Activated CD8-positive, alpha-beta T cell treated with anti-CD3 and anti-CD28 coated beads for 36 hours (primary cell): Measurements from ENCODE around the gene GSE1. TPM values are rescaled to one million over a fixed set of nuclear protein-coding genes. Genes with fewer than 3 reads are reported as not detected.

Experiments used
- ATAC-seq: fragments of 200-7000 bp; cut with Tn5 transposase; one replicate; pipeline ENCODE4 v1.10.0; 2021; ENCODE audit warnings: mild to moderate bottlenecking, moderate library complexity
- CTCF ChIA-PET: fragments of 350-600 bp; sonication (Branson Sonifier 250); formaldehyde crosslinking; loops from one replicate; lab custom pipeline; 2021; ENCODE audit warnings: antibody characterized with exemption; lab: Charles Lee
- POLR2A ChIA-PET: fragments of 350-600 bp; sonication (Branson Sonifier 250); formaldehyde crosslinking; loops from one replicate; lab custom pipeline; 2021; ENCODE audit warnings: antibody characterized with exemption; lab: Charles Lee
- DNase-seq: peaks from one replicate; pipeline ENCODE4 v3.0.0-alpha.2; 2020
- H3K27ac Mint-ChIP-seq: one replicate; pipeline ENCODE4 v1.8.0; 2021; ENCODE audit warnings: mild to moderate bottlenecking, mixed read lengths
- H3K27me3 Mint-ChIP-seq: one replicate; pipeline ENCODE4 v1.8.0; 2021; ENCODE audit warnings: mixed read lengths
- H3K36me3 Mint-ChIP-seq: one replicate; pipeline ENCODE4 v1.8.0; 2021; ENCODE audit warnings: low read depth, mixed read lengths
- H3K4me1 Mint-ChIP-seq: one replicate; pipeline ENCODE4 v1.8.0; 2021; ENCODE audit warnings: low read depth, mixed read lengths
- H3K4me3 Mint-ChIP-seq: one replicate; pipeline ENCODE4 v1.8.0; 2021; ENCODE audit warnings: mild to moderate bottlenecking, moderate library complexity, mixed read lengths
- H3K9me3 Mint-ChIP-seq: one replicate; pipeline ENCODE4 v1.8.0; 2021; ENCODE audit warnings: mixed read lengths
- CTCF ChIP-seq: fragments of 200-600 bp; IDR thresholded peaks from one replicate; pipeline ENCODE4 v1.8.0; 2022; ENCODE audit warnings: antibody characterized with exemption, mild to moderate bottlenecking
- intact Hi-C: fragments of 100-400 bp; cut with micrococcal nuclease; formaldehyde crosslinking; loops from one replicate; pipeline ENCODE4 v1.10.0; 2022
- total RNA-seq, 2 experiments: library from RNA; stranded (reverse); gene quantifications; one replicate each; pipeline ENCODE4 v1.2.3, GENCODE V29; 2021

GSE1 gene
- total RNA-seq, 2 experiments from 2014 or later = 33.6 to 34.5 TPM

- ChIA-PET CTCF (interaction anchor here (1.0 to 5.3 kb wide), 10 partner anchors 13 to 193 kb away, joined by 3 to 95 read pairs (median 16); no protein-coding TSS in a partner anchor), POLR2A (interaction anchor here (0.6 to 5.8 kb wide), 5 partner anchors 54 to 169 kb away, joined by 3 to 52 read pairs (median 3); no protein-coding TSS in a partner anchor)
- Mint-ChIP-seq H3K36me3 (no peaks in the 10 kb centered on the region), H3K9me3 (no peaks in the 10 kb centered on the region), H3K4me1 (peaks cover 57% of the 10 kb centered on the region), H3K27me3 (no peaks in the 10 kb centered on the region), H3K4me3 (peak overlapping the region; percentile 70), H3K27ac (no peak overlapping the region)
- intact Hi-C loops = loop anchor here (2.0 to 5.0 kb wide), 2 partner anchors 55 to 191 kb away; no protein-coding TSS in a partner anchor
- ATAC-seq = no peak
- peak; percentile 53 for DNase-seq
- TF ChIP-seq CTCF = no peak
These were observed 649 bp downstream of the GSE1 start for GRCh38 chr16:85613604-85614337.

- Mint-ChIP-seq H3K27me3 (no peaks in the 10 kb centered on the region), H3K36me3 (no peaks in the 10 kb centered on the region), H3K4me1 (peaks cover 53% of the 10 kb centered on the region), H3K4me3 (peak overlapping the region; percentile 70), H3K27ac (peak overlapping the region; percentile 61), H3K9me3 (no peaks in the 10 kb centered on the region)
- ATAC-seq (no peak), DNase-seq (no peak)
- POLR2A ChIA-PET = interaction anchor here (0.6 to 5.8 kb wide), 5 partner anchors 54 to 170 kb away, joined by 3 to 52 read pairs (median 3); no protein-coding TSS in a partner anchor
- no peak for TF ChIP-seq CTCF
- CTCF ChIA-PET = interaction anchor here (1.7 to 5.3 kb wide), 11 partner anchors 12 to 310 kb away, joined by 7 to 95 read pairs (median 26); no protein-coding TSS in a partner anchor
- intact Hi-C loops = loop anchor here (5.0 kb wide), 1 partner anchor 192 kb away; no protein-coding TSS in a partner anchor
These were observed 1.4 kb downstream of the GSE1 start for GRCh38 chr16:85614338-85615013.

- intact Hi-C loops = no loop called here
- peak overlapping the region; percentile 70 for H3K4me3 Mint-ChIP-seq
- peaks cover 46% of the 10 kb centered on the region for H3K4me1 Mint-ChIP-seq
- POLR2A ChIA-PET = interaction anchor here (0.6 to 5.8 kb wide), 6 partner anchors 34 to 150 kb away, joined by 3 to 52 read pairs (median 4); no protein-coding TSS in a partner anchor
- CTCF ChIA-PET = interaction anchor here (0.7 to 5.3 kb wide), 48 partner anchors 8 to 374 kb away, joined by 3 to 95 read pairs (median 7); no protein-coding TSS in a partner anchor
- peak overlapping the region; percentile 61 for H3K27ac Mint-ChIP-seq
- TF ChIP-seq CTCF = no peak
- H3K9me3 Mint-ChIP-seq = no peaks in the 10 kb centered on the region
- peak; percentile 89 for DNase-seq
- H3K36me3 Mint-ChIP-seq = no peaks in the 10 kb centered on the region
- peak; percentile 48 for ATAC-seq
- no peaks in the 10 kb centered on the region for H3K27me3 Mint-ChIP-seq
These were observed 2.1 kb downstream of the GSE1 start for GRCh38 chr16:85615014-85615851.

DNA sequence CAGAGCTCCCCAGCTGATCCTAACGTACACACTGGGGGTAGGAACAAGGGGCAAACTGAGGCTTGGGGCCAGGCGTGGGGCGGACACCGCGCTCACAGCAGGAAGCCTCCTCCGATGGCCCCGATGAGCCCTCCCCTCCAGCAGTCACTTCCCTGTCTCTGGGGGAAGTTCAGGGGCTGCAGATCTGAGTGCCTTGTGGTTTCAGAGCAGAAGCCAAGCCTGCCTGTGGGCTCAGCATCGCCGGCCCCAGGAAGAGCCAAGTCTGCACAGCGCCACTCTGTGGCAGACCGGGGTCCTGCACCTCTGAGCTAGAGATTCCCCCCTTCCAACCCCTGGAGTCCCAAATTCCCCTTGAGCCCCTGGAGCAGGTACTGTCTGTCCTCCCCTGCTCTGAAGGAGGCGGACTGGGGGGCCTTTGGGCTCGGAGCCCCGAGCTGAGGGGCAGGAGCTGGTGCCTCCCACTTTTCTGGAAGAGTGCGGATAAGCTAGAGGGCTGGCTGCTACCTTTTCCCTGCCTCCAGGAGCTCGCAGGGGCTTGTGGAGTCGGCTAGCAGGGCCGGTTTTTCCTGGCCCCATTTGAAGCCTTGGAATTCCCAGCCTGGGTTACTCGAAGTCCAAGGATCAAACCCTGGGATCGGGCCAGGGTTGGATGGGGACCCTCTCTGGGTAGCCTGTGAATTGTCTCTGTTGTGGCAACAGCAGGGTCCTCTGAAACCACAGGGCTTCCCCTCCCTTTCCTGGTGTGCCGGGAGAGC is 2.9 kb downstream of the GSE1 start:
- ChIA-PET POLR2A (interaction anchor here (0.6 to 5.8 kb wide), 7 partner anchors 9 to 150 kb away, joined by 3 to 52 read pairs (median 4); no protein-coding TSS in a partner anchor), CTCF (interaction anchor here (0.5 to 5.3 kb wide), 71 partner anchors 9 to 375 kb away, joined by 3 to 95 read pairs (median 5); no protein-coding TSS in a partner anchor)
- peak overlapping the region; percentile 75 for H3K27ac Mint-ChIP-seq
- H3K4me1 Mint-ChIP-seq = peaks cover 44% of the 10 kb centered on the region
- no peaks in the 10 kb centered on the region for H3K9me3 Mint-ChIP-seq
- peak overlapping the region; percentile 70 for H3K4me3 Mint-ChIP-seq
- DNase-seq (peak; percentile 93), ATAC-seq (peak; percentile 57)
- peak; percentile 98 for TF ChIP-seq CTCF
- intact Hi-C loops = no loop called here
- H3K36me3 Mint-ChIP-seq = no peaks in the 10 kb centered on the region
- no peaks in the 10 kb centered on the region for H3K27me3 Mint-ChIP-seq
